ENCODE data around the gene COG5. TPM values are rescaled to one million over a fixed set of nuclear protein-coding genes. Genes with fewer than 3 reads are reported as not detected.

COG5 gene
- total and polyA plus RNA-seq, 2 of the 8 experiments (the other 6 are each of a cell fraction or from before 2014, with no cell fraction given) = 10.5 to 28.1 TPM

GRCh38 chr7:107294182-107294581 is 269.5 kb downstream of the COG5 start:
- H3K23ac ChIP-seq (ENCODE audit: insufficient read length) = no peak overlapping the region
- no peak overlapping the region for H3K4me2 ChIP-seq (ENCODE audit: insufficient read depth in 1 of 2, low read depth in 2 of 2, low read length in 2 of 2)
- no peak overlapping the region for H2AFZ ChIP-seq (ENCODE audit: low read length)
- no peaks in the 10 kb centered on the region for H3K9me3 ChIP-seq (ENCODE audit: insufficient read depth in 2 of 2, low read depth in 1 of 2, low read length in 1 of 2)
- H3K18ac ChIP-seq (ENCODE audit: extremely low read depth, low read length) = no peak overlapping the region
- no peaks in the 10 kb centered on the region for H3K79me1 ChIP-seq (ENCODE audit: low read depth, low read length)
- no peaks in the 10 kb centered on the region for H3K23me2 ChIP-seq (ENCODE audit: low read depth, low read length)
- no peak for TF ChIP-seq BRCA1 (IDR thresholded peaks at IDR 0.05; ENCODE audit: low read depth, low read length)
- TF ChIP-seq BCL11A (IDR thresholded peaks at IDR 0.05; ENCODE audit: low read depth in 2 of 2, low read length in 2 of 2) = no peak
- TF ChIP-seq SIX5 (IDR thresholded peaks at IDR 0.05; ENCODE audit: low read depth, low read length) = no peak
- no peak for TF ChIP-seq BACH1 (IDR thresholded peaks at IDR 0.05; ENCODE audit: low read length)
- no peak for TF ChIP-seq SP4 (IDR thresholded peaks at IDR 0.05; ENCODE audit: low read length)
- TF ChIP-seq SAP30 (IDR thresholded peaks at IDR 0.05; ENCODE audit: insufficient read depth, insufficient replicate concordance, low read length) = no peak
- TF ChIP-seq GABPA (IDR thresholded peaks at IDR 0.05; ENCODE audit: borderline replicate concordance, insufficient read depth, low read length) = no peak
- no peak for TF ChIP-seq CBX5 (IDR thresholded peaks at IDR 0.05; ENCODE audit: low read depth, low read length)
- no peaks in the 10 kb centered on the region for H3K4me1 ChIP-seq (replicated peaks in 1 of 4; ENCODE audit: control insufficient read depth in 3 of 4, insufficient read depth in 4 of 4, low read length in 3 of 4)
- H4K20me1 ChIP-seq (replicated peaks in 1 of 2; ENCODE audit: control insufficient read depth in 1 of 2, insufficient read depth in 2 of 2, low read length in 2 of 2) = no peaks in the 10 kb centered on the region
- no peak overlapping the region for H3K4me3 ChIP-seq (ENCODE audit: extremely low read depth in 1 of 4, insufficient read depth in 2 of 4, low read depth in 3 of 4, low read length in 4 of 4)
- ChIA-PET CTCF (ENCODE audit: partially characterized antibody) (no interaction called here), POLR2A (ENCODE audit: partially characterized antibody) (no interaction called here)
- no peak overlapping the region for H3K4ac ChIP-seq (replicated peaks; ENCODE audit: insufficient read length, low read depth, low read length)
- H3K56ac ChIP-seq (replicated peaks; ENCODE audit: insufficient read length, low read depth, low read length) = no peak overlapping the region
- peaks cover 0 to 4% (median 0%) of the 10 kb centered on the region in 4 experiments; a peak in 1 of 8 replicates for H3K36me3 ChIP-seq (ENCODE audit: control insufficient read depth in 2 of 4, insufficient read depth in 4 of 4, low read length in 3 of 4)
- no peak overlapping the region for H2AK5ac ChIP-seq (ENCODE audit: low read depth, low read length)
- no peak overlapping the region for H3K27ac ChIP-seq (ENCODE audit: low read depth, low read length)
- H2BK12ac ChIP-seq (ENCODE audit: low read depth, low read length) = no peak overlapping the region
- H4K5ac ChIP-seq (ENCODE audit: insufficient read length, low read depth, low read length) = no peak overlapping the region
- H2BK120ac ChIP-seq (replicated peaks; ENCODE audit: low read depth, low read length) = no peak overlapping the region
- H4K91ac ChIP-seq (replicated peaks; ENCODE audit: insufficient read length, low read length) = no peak overlapping the region
- 95% methylated on average over 1 of the region's 1 CpG; no CpG with 5 or more reads in 1 of the 2 experiments for WGBS, 2 experiments (ENCODE audit: extremely low coverage in 1 of 2, insufficient coverage in 1 of 2, insufficient read length in 1 of 2, insufficient replicate concordance in 2 of 2, low coverage in 1 of 2, low lambda C conversion rate in 2 of 2, missing lambda C conversion rate in 1 of 2)
- no peaks in the 10 kb centered on the region for H3K27me3 ChIP-seq (replicated peaks in 1 of 4; ENCODE audit: control insufficient read depth in 3 of 4, extremely low read depth in 1 of 4, insufficient read depth in 3 of 4, low read length in 3 of 4)
- no peaks in the 10 kb centered on the region for H3K79me2 ChIP-seq (ENCODE audit: control insufficient read depth in 1 of 2, insufficient read depth in 2 of 2, low read length in 2 of 2)
- no peak for DNase-seq (ENCODE audit: low read depth in 1 of 2, low spot score in 2 of 2)
- H2BK20ac ChIP-seq (ENCODE audit: low read length) = no peak overlapping the region
- H2BK5ac ChIP-seq (ENCODE audit: low read depth, low read length) = no peak overlapping the region
- no peak overlapping the region for H2BK15ac ChIP-seq (ENCODE audit: low read length)
- H3K9ac ChIP-seq (replicated peaks in 1 of 4; ENCODE audit: extremely low read depth in 1 of 4, low read depth in 3 of 4, low read length in 3 of 4) = no peak overlapping the region
- no peak for FAIRE-seq
- no peak overlapping the region for H4K8ac ChIP-seq (ENCODE audit: extremely low read depth, insufficient read depth, low read length)
- H3K14ac ChIP-seq (ENCODE audit: insufficient read length) = no peak overlapping the region
